ENCODE results near the gene PCARE.

DNA sequence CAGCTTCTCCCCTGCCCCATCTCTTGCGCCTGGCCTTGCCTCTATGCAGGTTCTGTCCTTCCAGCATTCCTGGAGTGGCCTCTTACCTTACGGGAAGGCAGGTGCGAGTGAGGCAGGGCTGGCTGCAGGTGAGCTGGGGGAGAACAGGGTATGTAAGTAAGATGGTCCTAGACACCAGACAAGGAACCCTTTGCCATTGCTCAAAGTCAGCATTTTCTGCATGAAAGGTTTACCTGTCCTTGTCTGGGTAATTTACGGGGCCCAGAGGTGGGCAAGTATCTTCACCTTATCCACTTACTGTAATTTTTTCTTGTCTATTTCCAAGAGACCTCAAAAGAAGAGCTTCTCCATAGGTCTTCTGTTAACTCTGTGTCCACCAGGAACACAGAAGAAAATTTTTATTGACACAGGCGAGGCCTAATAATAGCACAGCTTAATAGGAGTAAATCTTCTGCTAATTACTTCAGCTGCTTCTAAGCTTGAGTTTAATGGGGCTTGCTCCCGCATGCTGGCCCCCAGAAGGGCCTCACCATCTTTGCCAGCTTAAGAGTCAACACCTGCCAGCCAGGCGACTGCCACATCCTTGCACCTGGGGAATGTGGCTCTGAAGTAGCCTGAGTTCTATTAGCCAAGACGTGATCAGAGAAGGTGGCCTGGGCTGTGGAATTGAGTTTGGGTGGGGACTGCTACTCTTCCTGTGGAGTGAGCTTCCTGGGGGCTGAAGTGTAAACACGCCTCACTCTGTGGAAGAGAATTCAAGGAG lies 27.1 kb downstream of the PCARE start:
- TF ChIP-seq POLR2AphosphoS5 (IDR thresholded peaks at IDR 0.05; ENCODE audit: low read depth, low read length) = no peak
- TF ChIP-seq POLR2A (IDR thresholded peaks at IDR 0.05; ENCODE audit: low read depth, low read length) = no peak
- TF ChIP-seq TAF1 (IDR thresholded peaks at IDR 0.05; ENCODE audit: borderline replicate concordance, low read depth, low read length) = no peak
